NOMO-1 treated with DMSO at 0.1 percent for 48 hours (cell line): ENCODE data around the gene TC2N.
"Not testable (repeated sequence)": the region's sequence is repeated elsewhere in the genome, so short reads cannot be mapped to it uniquely, and the experiment has no call there.

Experiments
- DNase-seq: peaks from one replicate; lab custom pipeline; 2025; ENCODE audit not compliant: unreplicated experiment; lab: John Stamatoyannopoulos, UW

The TC2N gene

GRCh38 chr14:91755570-91756295 lies 111.6 kb downstream of the TC2N start:
- no peak for DNase-seq

GRCh38 chr14:91754819-91755218 lies 112.5 kb downstream of the TC2N start:
- no peak for DNase-seq

GRCh38 chr14:91754185-91754584 lies 113.2 kb downstream of the TC2N start:
- DNase-seq, result no peak

GRCh38 chr14:91753501-91754128 lies 113.7 kb downstream of the TC2N start:
- no peak for DNase-seq

GRCh38 chr14:91752961-91753360 lies 114.4 kb downstream of the TC2N start:
- no peak for DNase-seq

- no peak for DNase-seq
Measured at GRCh38 chr14:91751719-91752118, 115.6 kb downstream of the TC2N start.

GRCh38 chr14:91750634-91751198 lies 116.6 kb downstream of the TC2N start:
- DNase-seq, result no peak

- DNase-seq, result no peak
Measured at GRCh38 chr14:91749868-91750267, 117.5 kb downstream of the TC2N start.

- DNase-seq, result no peak
Measured at GRCh38 chr14:91748049-91748448, 119.3 kb downstream of the TC2N start.

GRCh38 chr14:91745344-91745743 lies 122.0 kb downstream of the TC2N start:
- DNase-seq, result no peak

- DNase-seq, result no peak
Measured at GRCh38 chr14:91744068-91744480, 123.3 kb downstream of the TC2N start.

GRCh38 chr14:91743305-91743653 lies 124.1 kb downstream of the TC2N start:
- DNase-seq, result no peak

GRCh38 chr14:91742621-91743304 lies 124.6 kb downstream of the TC2N start:
- DNase-seq, result no peak

GRCh38 chr14:91739867-91740266 lies 127.5 kb downstream of the TC2N start:
- DNase-seq, result not testable (repeated sequence)

- DNase-seq, result no peak
Measured at GRCh38 chr14:91737619-91738018, 129.7 kb downstream of the TC2N start.

GRCh38 chr14:91732859-91733477 lies 134.4 kb downstream of the TC2N start:
- DNase-seq, result no peak

GRCh38 chr14:91732439-91732838 lies 134.9 kb downstream of the TC2N start:
- no peak for DNase-seq

GRCh38 chr14:91731986-91732385 lies 135.3 kb downstream of the TC2N start, which contains the start of gene CATSPERB:
Gene CATSPERB, minus strand, starts transcription at chr14:91732086. Its CDS starts 2,607 bp downstream, at chr14:91729479.
- DNase-seq, result no peak

- DNase-seq, result no peak
Measured at GRCh38 chr14:91731018-91731417, 136.3 kb downstream of the TC2N start.

GRCh38 chr14:91729756-91730155 lies 137.6 kb downstream of the TC2N start:
- no peak for DNase-seq
